ENCODE data around the gene RNF150.

DNA sequence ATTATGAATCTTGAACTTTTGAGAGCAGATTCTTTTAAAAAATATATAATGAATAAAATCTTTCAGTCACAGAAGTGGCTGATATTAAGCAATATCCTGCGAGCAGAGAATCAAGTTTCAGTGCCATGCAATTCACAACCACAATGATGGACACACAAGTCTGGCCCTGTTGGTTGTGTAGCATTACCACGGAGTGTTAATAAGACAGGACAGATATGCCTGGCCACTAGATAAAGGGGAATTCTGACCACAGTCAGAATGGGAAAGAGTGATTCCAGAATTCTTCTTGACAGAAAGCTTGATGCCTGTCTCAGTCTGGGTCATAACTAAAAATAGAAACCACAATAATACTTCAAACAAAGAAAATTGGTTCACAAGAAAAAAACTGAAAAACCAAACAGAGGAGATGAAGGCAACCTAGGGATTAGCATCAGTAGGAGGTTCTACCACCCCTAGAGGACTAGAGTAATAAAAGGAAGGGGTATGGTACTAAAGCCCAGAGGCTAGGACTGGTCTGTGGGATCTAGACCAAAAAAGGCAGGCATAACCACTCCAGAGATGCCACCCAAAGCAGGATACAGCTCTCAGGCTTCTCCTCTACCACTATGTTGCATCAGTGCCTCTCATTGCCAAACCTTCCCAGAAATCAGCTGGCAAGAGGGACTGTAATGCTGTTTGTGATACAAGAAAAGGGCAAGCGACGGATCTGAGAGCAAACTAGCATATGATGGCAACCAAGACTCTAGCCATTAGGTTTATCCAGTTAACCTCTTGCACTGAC is 59.0 kb downstream of the RNF150 start:
- TF ChIP-seq, protein P1, sequence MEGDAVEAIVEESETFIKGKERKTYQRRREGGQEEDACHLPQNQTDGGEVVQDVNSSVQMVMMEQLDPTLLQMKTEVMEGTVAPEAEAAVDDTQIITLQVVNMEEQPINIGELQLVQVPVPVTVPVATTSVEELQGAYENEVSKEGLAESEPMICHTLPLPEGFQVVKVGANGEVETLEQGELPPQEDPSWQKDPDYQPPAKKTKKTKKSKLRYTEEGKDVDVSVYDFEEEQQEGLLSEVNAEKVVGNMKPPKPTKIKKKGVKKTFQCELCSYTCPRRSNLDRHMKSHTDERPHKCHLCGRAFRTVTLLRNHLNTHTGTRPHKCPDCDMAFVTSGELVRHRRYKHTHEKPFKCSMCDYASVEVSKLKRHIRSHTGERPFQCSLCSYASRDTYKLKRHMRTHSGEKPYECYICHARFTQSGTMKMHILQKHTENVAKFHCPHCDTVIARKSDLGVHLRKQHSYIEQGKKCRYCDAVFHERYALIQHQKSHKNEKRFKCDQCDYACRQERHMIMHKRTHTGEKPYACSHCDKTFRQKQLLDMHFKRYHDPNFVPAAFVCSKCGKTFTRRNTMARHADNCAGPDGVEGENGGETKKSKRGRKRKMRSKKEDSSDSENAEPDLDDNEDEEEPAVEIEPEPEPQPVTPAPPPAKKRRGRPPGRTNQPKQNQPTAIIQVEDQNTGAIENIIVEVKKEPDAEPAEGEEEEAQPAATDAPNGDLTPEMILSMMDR (IDR thresholded peaks at IDR 0.05): no peak
- TF ChIP-seq POLR2A (IDR thresholded peaks at IDR 0.05): no peak
- TF ChIP-seq EP300 (IDR thresholded peaks at IDR 0.05): no peak
- TF ChIP-seq POLR2AphosphoS5 (IDR thresholded peaks at IDR 0.05): no peak

All from sigmoid colon (tissue), 4 donors.